ENCODE results near the gene ZNF710. TPM values are rescaled to one million over a fixed set of nuclear protein-coding genes. Genes with fewer than 3 reads are reported as not detected.

The ZNF710 gene
- polyA plus RNA-seq, 1 of the 3 experiments (the other 2 are of a cell fraction), result 2.7 TPM

DNA sequence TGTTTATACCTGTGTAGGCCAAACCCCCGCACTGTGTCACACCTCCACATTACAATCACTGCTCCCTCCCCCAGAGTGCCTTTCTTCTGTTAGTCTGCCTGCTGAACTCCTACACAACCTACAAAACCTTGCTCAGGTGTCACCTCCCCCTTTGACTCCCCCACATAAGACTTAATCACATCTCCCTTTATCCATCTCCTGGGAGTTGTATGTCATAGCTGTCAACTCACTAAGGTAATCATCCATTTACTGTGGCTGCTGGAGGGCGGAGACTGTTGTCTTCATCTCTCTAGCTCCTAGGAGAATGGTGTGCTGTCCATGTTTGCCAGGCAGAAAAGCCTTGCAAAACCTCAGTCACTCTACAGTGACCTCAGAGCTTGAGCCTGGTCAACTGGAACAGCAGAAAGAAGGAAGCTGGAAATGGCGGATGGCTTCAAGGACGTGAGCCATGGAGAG, 43.8 kb downstream of the ZNF710 start (continued):
- TF ChIP-seq, protein P1, sequence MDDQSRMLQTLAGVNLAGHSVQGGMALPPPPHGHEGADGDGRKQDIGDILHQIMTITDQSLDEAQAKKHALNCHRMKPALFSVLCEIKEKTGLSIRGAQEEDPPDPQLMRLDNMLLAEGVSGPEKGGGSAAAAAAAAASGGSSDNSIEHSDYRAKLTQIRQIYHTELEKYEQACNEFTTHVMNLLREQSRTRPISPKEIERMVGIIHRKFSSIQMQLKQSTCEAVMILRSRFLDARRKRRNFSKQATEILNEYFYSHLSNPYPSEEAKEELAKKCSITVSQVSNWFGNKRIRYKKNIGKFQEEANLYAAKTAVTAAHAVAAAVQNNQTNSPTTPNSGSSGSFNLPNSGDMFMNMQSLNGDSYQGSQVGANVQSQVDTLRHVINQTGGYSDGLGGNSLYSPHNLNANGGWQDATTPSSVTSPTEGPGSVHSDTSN (IDR thresholded peaks at IDR 0.05), result no peak

DNA sequence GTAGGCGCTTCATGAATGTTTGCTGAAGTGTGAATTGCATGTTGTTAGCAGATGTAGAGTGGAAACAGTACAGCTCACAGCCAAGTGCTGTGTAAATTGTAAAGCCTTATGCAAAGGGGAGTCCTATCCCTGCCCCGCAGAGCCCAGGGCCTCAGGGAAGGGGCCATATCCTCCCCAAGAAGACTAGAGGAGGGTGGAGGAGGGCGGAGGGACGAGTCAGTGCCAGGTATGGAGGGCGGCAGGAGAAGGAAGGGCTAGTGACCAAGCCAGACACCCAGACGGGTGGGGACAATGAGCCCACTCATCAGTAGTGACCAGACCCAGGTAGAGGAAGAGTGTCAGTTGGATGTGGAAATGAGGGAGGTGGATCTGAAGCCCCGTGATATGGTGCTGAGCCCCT, 45.2 kb downstream of the ZNF710 start:
- POLR2A ChIA-PET, result no interaction called here
- no peaks in the 10 kb centered on the region for H4K20me1 ChIP-seq (ENCODE audit: insufficient read depth)
- 87% methylated on average over 7 of the region's 7 CpGs for WGBS (ENCODE audit: low lambda C conversion rate)

DNA sequence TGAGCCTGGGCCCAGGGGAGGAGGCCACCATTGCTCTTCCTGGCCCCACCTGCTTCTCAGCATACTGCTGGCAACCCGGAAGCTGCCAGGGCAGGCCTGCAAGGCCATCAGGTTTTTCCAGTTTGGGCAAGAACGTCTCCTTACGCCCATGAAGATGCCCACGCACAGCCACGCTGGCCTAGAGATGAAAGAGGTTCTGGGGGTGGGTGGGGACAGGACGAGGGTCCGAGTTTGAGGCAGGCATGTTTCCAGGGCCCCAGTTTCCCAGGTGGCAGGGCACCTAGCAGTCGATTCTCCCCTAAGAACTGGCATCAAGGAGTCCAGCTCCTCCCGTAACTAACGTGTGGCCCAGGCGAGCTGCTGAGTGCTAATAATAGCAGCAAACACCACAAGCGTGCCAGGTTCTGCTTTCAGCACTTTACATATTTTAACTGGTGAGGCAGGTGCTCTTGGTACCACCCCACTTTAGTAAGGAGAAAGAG, 45.8 kb downstream of the ZNF710 start:
- no peaks in the 10 kb centered on the region for H3F3A ChIP-seq (replicated peaks; ENCODE audit: insufficient read depth)
- no peak overlapping the region for H3K9ac ChIP-seq
- no peaks in the 10 kb centered on the region for H3K36me3 ChIP-seq (replicated peaks in 1 of 2; ENCODE audit: control insufficient read depth in 1 of 2, insufficient read depth in 2 of 2, low read length in 1 of 2)
- no peaks in the 10 kb centered on the region for H3K79me2 ChIP-seq (ENCODE audit: insufficient read depth)
- WGBS (ENCODE audit: low lambda C conversion rate), result no CpG with 5 or more reads among the region's 12 CpGs
- H3K9me2 ChIP-seq, result no peaks in the 10 kb centered on the region
- no peaks in the 10 kb centered on the region for H4K20me1 ChIP-seq (ENCODE audit: insufficient read depth)
- H3K4me2 ChIP-seq, result no peak overlapping the region
- ChIA-PET CTCF (no interaction called here), POLR2A (no interaction called here)
- no peak overlapping the region for H2AFZ ChIP-seq (ENCODE audit: low read depth)
- H3K9me3 ChIP-seq, result no peaks in the 10 kb centered on the region
- no peak for DNase-seq
- H3K27me3 ChIP-seq (ENCODE audit: insufficient read depth), result no peaks in the 10 kb centered on the region
- peaks cover 0 to 12% of the 10 kb centered on the region in 2 experiments; a peak in 1 of 4 replicates for H3K4me1 ChIP-seq (ENCODE audit: control insufficient read depth in 1 of 2, insufficient read depth in 2 of 2, low read depth in 1 of 2, low read length in 1 of 2)
- H3K4me3 ChIP-seq (ENCODE audit: low read depth in 2 of 2, low read length in 1 of 2), result no peak overlapping the region
- H3K27ac ChIP-seq (ENCODE audit: low read depth in 2 of 2, low read length in 1 of 2), result no peak overlapping the region
- TF ChIP-seq, protein P2, sequence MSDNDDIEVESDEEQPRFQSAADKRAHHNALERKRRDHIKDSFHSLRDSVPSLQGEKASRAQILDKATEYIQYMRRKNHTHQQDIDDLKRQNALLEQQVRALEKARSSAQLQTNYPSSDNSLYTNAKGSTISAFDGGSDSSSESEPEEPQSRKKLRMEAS (IDR thresholded peaks at IDR 0.05; ENCODE audit: low read depth), result no peak
- TF ChIP-seq SIN3A (IDR thresholded peaks at IDR 0.05; ENCODE audit: borderline replicate concordance, low read depth, low read length), result no peak
- no peak for TF ChIP-seq RXRA (IDR thresholded peaks at IDR 0.05; ENCODE audit: borderline replicate concordance, low read depth)
- no peak for TF ChIP-seq FOXJ3 (CRISPR knock-in tag; IDR thresholded peaks at IDR 0.05)
- TF ChIP-seq, protein P3, sequence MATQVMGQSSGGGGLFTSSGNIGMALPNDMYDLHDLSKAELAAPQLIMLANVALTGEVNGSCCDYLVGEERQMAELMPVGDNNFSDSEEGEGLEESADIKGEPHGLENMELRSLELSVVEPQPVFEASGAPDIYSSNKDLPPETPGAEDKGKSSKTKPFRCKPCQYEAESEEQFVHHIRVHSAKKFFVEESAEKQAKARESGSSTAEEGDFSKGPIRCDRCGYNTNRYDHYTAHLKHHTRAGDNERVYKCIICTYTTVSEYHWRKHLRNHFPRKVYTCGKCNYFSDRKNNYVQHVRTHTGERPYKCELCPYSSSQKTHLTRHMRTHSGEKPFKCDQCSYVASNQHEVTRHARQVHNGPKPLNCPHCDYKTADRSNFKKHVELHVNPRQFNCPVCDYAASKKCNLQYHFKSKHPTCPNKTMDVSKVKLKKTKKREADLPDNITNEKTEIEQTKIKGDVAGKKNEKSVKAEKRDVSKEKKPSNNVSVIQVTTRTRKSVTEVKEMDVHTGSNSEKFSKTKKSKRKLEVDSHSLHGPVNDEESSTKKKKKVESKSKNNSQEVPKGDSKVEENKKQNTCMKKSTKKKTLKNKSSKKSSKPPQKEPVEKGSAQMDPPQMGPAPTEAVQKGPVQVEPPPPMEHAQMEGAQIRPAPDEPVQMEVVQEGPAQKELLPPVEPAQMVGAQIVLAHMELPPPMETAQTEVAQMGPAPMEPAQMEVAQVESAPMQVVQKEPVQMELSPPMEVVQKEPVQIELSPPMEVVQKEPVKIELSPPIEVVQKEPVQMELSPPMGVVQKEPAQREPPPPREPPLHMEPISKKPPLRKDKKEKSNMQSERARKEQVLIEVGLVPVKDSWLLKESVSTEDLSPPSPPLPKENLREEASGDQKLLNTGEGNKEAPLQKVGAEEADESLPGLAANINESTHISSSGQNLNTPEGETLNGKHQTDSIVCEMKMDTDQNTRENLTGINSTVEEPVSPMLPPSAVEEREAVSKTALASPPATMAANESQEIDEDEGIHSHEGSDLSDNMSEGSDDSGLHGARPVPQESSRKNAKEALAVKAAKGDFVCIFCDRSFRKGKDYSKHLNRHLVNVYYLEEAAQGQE (IDR thresholded peaks at IDR 0.05; ENCODE audit: low read depth, low read length), result no peak
- no peak for TF ChIP-seq EZH2phosphoT487 (IDR thresholded peaks at IDR 0.05; ENCODE audit: borderline replicate concordance, low read depth)
- TF ChIP-seq NFIC (IDR thresholded peaks at IDR 0.05; ENCODE audit: borderline replicate concordance), result no peak

More for the DNA sequence above, 45.2 kb downstream of the ZNF710 start:
- H3K9ac ChIP-seq, result no peak overlapping the region
- no peaks in the 10 kb centered on the region for H3K9me3 ChIP-seq
- CTCF ChIA-PET, result no interaction called here
- no peaks in the 10 kb centered on the region for H3K9me2 ChIP-seq
- H3K27ac ChIP-seq (ENCODE audit: low read depth in 2 of 2, low read length in 1 of 2), result no peak overlapping the region
- no peaks in the 10 kb centered on the region for H3F3A ChIP-seq (replicated peaks; ENCODE audit: insufficient read depth)
- H3K4me1 ChIP-seq (ENCODE audit: control insufficient read depth in 1 of 2, insufficient read depth in 2 of 2, low read depth in 1 of 2, low read length in 1 of 2), result peaks cover 0 to 8% of the 10 kb centered on the region in 2 experiments; a peak in 1 of 4 replicates
- no peak overlapping the region for H3K4me2 ChIP-seq
- H3K36me3 ChIP-seq (replicated peaks in 1 of 2; ENCODE audit: control insufficient read depth in 1 of 2, insufficient read depth in 2 of 2, low read length in 1 of 2), result no peaks in the 10 kb centered on the region
- no peaks in the 10 kb centered on the region for H3K79me2 ChIP-seq (ENCODE audit: insufficient read depth)
- no peak for TF ChIP-seq TAF1 (IDR thresholded peaks at IDR 0.05; ENCODE audit: borderline replicate concordance, low read depth, low read length)
- TF ChIP-seq, protein P4, sequence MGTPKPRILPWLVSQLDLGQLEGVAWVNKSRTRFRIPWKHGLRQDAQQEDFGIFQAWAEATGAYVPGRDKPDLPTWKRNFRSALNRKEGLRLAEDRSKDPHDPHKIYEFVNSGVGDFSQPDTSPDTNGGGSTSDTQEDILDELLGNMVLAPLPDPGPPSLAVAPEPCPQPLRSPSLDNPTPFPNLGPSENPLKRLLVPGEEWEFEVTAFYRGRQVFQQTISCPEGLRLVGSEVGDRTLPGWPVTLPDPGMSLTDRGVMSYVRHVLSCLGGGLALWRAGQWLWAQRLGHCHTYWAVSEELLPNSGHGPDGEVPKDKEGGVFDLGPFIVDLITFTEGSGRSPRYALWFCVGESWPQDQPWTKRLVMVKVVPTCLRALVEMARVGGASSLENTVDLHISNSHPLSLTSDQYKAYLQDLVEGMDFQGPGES (IDR thresholded peaks at IDR 0.05; ENCODE audit: low read depth, low read length), result no peak
- no peak for TF ChIP-seq MEF2A (IDR thresholded peaks at IDR 0.05; ENCODE audit: borderline replicate concordance, low read depth)
- TF ChIP-seq, protein P3 (IDR thresholded peaks at IDR 0.05; ENCODE audit: low read depth, low read length), result no peak
- no peak overlapping the region for H3K4me3 ChIP-seq (ENCODE audit: low read depth in 2 of 2, low read length in 1 of 2)
- DNase-seq, result no peak
- H2AFZ ChIP-seq (ENCODE audit: low read depth), result no peak overlapping the region
- no peaks in the 10 kb centered on the region for H3K27me3 ChIP-seq (ENCODE audit: insufficient read depth)
